Glutamatergic neuron (in vitro differentiated cells): ENCODE results near the gene TBC1D24. TPM values are rescaled to one million over a fixed set of nuclear protein-coding genes. Genes with fewer than 3 reads are reported as not detected.

ENCODE experiments used
- DNase-seq: peaks from one replicate; pipeline ENCODE4 v3.0.0; 2022
- H3K27ac Mint-ChIP-seq: one replicate; pipeline ENCODE4 v1.8.0; 2020; ENCODE audit warnings: mild to moderate bottlenecking, mixed read lengths, inconsistent platforms; ENCODE audit not compliant: unreplicated experiment
- H3K27me3 Mint-ChIP-seq: one replicate; pipeline ENCODE4 v1.8.0; 2020; ENCODE audit warnings: mild to moderate bottlenecking, moderate library complexity, mixed read lengths, inconsistent platforms; ENCODE audit not compliant: unreplicated experiment
- H3K36me3 Mint-ChIP-seq: one replicate; pipeline ENCODE4 v1.8.0; 2020; ENCODE audit warnings: mild to moderate bottlenecking, mixed read lengths, inconsistent platforms; ENCODE audit not compliant: unreplicated experiment
- H3K4me1 Mint-ChIP-seq: one replicate; pipeline ENCODE4 v1.8.0; 2020; ENCODE audit warnings: mild to moderate bottlenecking, low read depth, mixed read lengths, inconsistent platforms; ENCODE audit not compliant: unreplicated experiment
- H3K4me3 Mint-ChIP-seq: one replicate; pipeline ENCODE4 v1.8.0; 2020; ENCODE audit warnings: mild to moderate bottlenecking, mixed read lengths, inconsistent platforms; ENCODE audit not compliant: unreplicated experiment
- H3K9me3 Mint-ChIP-seq: one replicate; pipeline ENCODE4 v1.8.0; 2020; ENCODE audit warnings: mild to moderate bottlenecking, moderate library complexity, mixed read lengths, inconsistent platforms; ENCODE audit not compliant: unreplicated experiment
- CTCF ChIP-seq: fragments of 200-600 bp; sonication (generic); IDR thresholded peaks from one replicate; pipeline ENCODE4 v1.5.0; 2021; ENCODE audit not compliant: partially characterized antibody, unreplicated experiment
- total RNA-seq: library from RNA; stranded (reverse); fragmentation: NEBNext Ultra II Directional; extraction: Animal tissue kit (Norgen Biotek cat#: 25700); gene quantifications from one replicate; pipeline ENCODE4 v1.2.1, GENCODE V29; 2021; ENCODE audit not compliant: unreplicated experiment

TBC1D24 gene
- total RNA-seq, 1 donor from 2014 or later, result 58.4 TPM

GRCh38 chr16:2524339-2524938, 49.5 kb downstream of the TBC1D24 start:
- no peak for TF ChIP-seq CTCF
- Mint-ChIP-seq H3K27ac (no peak overlapping the region), H3K36me3 (no peaks in the 10 kb centered on the region), H3K27me3 (peaks cover 15% of the 10 kb centered on the region), H3K4me3 (no peak overlapping the region), H3K9me3 (peaks cover 19% of the 10 kb centered on the region), H3K4me1 (peaks cover 6% of the 10 kb centered on the region)
- no peak for DNase-seq

- DNase-seq, result no peak
- H3K4me1 Mint-ChIP-seq, result peaks cover 3% of the 10 kb centered on the region
- no peak overlapping the region for H3K27ac Mint-ChIP-seq
- peaks cover 11% of the 10 kb centered on the region for H3K9me3 Mint-ChIP-seq
- no peak for TF ChIP-seq CTCF
- H3K36me3 Mint-ChIP-seq, result no peaks in the 10 kb centered on the region
- peaks cover 8% of the 10 kb centered on the region for H3K27me3 Mint-ChIP-seq
- H3K4me3 Mint-ChIP-seq, result no peak overlapping the region
Observed at GRCh38 chr16:2526135-2526534, 51.2 kb downstream of the TBC1D24 start.

GRCh38 chr16:2527071-2527783, 52.3 kb downstream of the TBC1D24 start:
- H3K27me3 Mint-ChIP-seq, result peaks cover 4% of the 10 kb centered on the region
- no peak overlapping the region for H3K27ac Mint-ChIP-seq
- no peak for DNase-seq
- TF ChIP-seq CTCF, result no peak
- H3K4me3 Mint-ChIP-seq, result no peak overlapping the region
- H3K4me1 Mint-ChIP-seq, result peaks cover 1% of the 10 kb centered on the region
- peaks cover 3% of the 10 kb centered on the region for H3K9me3 Mint-ChIP-seq
- no peaks in the 10 kb centered on the region for H3K36me3 Mint-ChIP-seq

GRCh38 chr16:2527784-2528100, 52.8 kb downstream of the TBC1D24 start:
- Mint-ChIP-seq H3K9me3 (peaks cover 5% of the 10 kb centered on the region), H3K36me3 (no peaks in the 10 kb centered on the region), H3K4me1 (peaks cover 2% of the 10 kb centered on the region), H3K27me3 (peaks cover 6% of the 10 kb centered on the region), H3K27ac (no peak overlapping the region), H3K4me3 (no peak overlapping the region)
- no peak for DNase-seq
- no peak for TF ChIP-seq CTCF
